ENCODE measurements around the gene ERG. TPM values are rescaled to one million over a fixed set of nuclear protein-coding genes. Genes with fewer than 3 reads are reported as not detected.

Gene ERG
- total RNA-seq, 2 experiments from 2014 or later: not detected

DNA sequence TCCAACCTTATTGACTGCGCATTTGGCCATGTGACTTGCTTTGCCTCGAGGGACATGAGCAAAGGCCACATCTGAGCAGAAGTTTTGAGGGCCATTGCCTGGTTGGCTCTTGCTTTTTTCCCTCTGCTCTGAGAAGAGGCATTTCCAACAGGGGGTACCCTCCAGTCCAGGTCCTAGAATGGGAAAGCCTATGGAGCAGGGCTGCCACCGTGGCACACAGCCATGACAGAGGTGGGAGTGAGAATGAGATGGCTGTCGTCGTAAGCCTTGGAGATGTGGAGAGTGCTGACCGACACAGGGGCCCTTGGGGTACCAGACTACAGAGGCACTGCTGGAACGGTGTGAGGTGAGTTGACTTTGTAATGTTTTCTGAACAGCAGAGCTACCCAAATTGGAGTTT, 138.4 kb downstream of the ERG start:
- no peaks in the 10 kb centered on the region for H3K9me3 ChIP-seq (ENCODE audit: control insufficient read depth in 1 of 2, insufficient read depth in 1 of 2, low read length in 2 of 2)
- no peaks in the 10 kb centered on the region for H3K9me3 Mint-ChIP-seq
- H3K36me3 Mint-ChIP-seq (ENCODE audit: low read depth): no peaks in the 10 kb centered on the region
- intact Hi-C loops (cut with DNase I, micrococcal nuclease): loop anchor here in 1 of 2 experiments (5.0 kb wide), 1 partner anchor 658 kb away; no protein-coding TSS in a partner anchor
- H3K27me3 ChIP-seq (ENCODE audit: control insufficient read depth in 1 of 2, insufficient read depth in 2 of 2, low read length in 2 of 2): no peaks in the 10 kb centered on the region
- no peak overlapping the region for H3K27ac ChIP-seq (ENCODE audit: low read depth in 1 of 2, low read length in 2 of 2)
- TF ChIP-seq, protein P1, sequence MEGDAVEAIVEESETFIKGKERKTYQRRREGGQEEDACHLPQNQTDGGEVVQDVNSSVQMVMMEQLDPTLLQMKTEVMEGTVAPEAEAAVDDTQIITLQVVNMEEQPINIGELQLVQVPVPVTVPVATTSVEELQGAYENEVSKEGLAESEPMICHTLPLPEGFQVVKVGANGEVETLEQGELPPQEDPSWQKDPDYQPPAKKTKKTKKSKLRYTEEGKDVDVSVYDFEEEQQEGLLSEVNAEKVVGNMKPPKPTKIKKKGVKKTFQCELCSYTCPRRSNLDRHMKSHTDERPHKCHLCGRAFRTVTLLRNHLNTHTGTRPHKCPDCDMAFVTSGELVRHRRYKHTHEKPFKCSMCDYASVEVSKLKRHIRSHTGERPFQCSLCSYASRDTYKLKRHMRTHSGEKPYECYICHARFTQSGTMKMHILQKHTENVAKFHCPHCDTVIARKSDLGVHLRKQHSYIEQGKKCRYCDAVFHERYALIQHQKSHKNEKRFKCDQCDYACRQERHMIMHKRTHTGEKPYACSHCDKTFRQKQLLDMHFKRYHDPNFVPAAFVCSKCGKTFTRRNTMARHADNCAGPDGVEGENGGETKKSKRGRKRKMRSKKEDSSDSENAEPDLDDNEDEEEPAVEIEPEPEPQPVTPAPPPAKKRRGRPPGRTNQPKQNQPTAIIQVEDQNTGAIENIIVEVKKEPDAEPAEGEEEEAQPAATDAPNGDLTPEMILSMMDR (IDR thresholded peaks at IDR 0.05): no peak
- ChIA-PET POLR2A (no interaction called here), CTCF (no interaction called here)
- H3K4me3 ChIP-seq (ENCODE audit: low read length): no peak overlapping the region
- ATAC-seq (ENCODE audit: poor library complexity) (no peak), DNase-seq (no peak)
- no peaks in the 10 kb centered on the region for H3K4me1 Mint-ChIP-seq (ENCODE audit: low read depth)
- no peak overlapping the region for H3K4me3 Mint-ChIP-seq
- no peaks in the 10 kb centered on the region for H3K36me3 ChIP-seq (ENCODE audit: insufficient read depth, low read length)
- no peak overlapping the region for H3K27ac Mint-ChIP-seq
- peaks cover 5% of the 10 kb centered on the region for H3K27me3 Mint-ChIP-seq
- H3K4me1 ChIP-seq (ENCODE audit: insufficient read depth, low read length): peaks cover 5% of the 10 kb centered on the region

DNA sequence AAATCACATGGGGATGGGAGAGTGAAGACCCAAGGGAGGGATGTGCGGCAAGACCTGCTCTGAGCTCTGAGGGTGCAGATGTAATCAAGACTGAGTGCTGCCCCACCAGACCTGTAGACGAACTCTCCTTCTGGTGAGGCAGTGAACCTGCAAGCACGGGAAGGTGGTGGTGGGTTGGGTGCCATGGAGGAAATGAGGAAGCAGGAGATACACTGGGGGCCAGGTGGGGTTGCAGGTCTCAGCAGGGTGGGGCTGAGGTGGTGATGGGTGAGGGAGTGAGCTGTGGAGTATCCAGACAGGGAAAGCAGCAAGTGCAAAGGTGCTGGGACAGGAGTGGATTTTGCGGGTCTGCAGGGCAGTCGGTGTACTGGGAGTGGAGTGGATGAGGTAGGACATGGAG, 139.2 kb downstream of the ERG start:
- no peaks in the 10 kb centered on the region for H3K9me3 ChIP-seq (ENCODE audit: control insufficient read depth in 1 of 2, insufficient read depth in 1 of 2, low read length in 2 of 2)
- TF ChIP-seq, protein P1 (IDR thresholded peaks at IDR 0.05): no peak
- H3K36me3 ChIP-seq (ENCODE audit: insufficient read depth, low read length): no peaks in the 10 kb centered on the region
- H3K9me3 Mint-ChIP-seq: no peaks in the 10 kb centered on the region
- H3K36me3 Mint-ChIP-seq (ENCODE audit: low read depth): no peaks in the 10 kb centered on the region
- DNase-seq (no peak), ATAC-seq (ENCODE audit: poor library complexity) (no peak)
- CTCF ChIA-PET: no interaction called here
- no peaks in the 10 kb centered on the region for H3K4me1 Mint-ChIP-seq (ENCODE audit: low read depth)
- peaks cover 5% of the 10 kb centered on the region for H3K4me1 ChIP-seq (ENCODE audit: insufficient read depth, low read length)
- POLR2A ChIA-PET: no interaction called here
- no peak overlapping the region for H3K27ac ChIP-seq (ENCODE audit: low read depth in 1 of 2, low read length in 2 of 2)
- H3K27me3 Mint-ChIP-seq: peaks cover 6% of the 10 kb centered on the region
- H3K27me3 ChIP-seq (ENCODE audit: control insufficient read depth in 1 of 2, insufficient read depth in 2 of 2, low read length in 2 of 2): no peaks in the 10 kb centered on the region
- no peak overlapping the region for H3K4me3 Mint-ChIP-seq
- intact Hi-C loops (cut with DNase I, micrococcal nuclease): loop anchor here in 1 of 2 experiments (5.0 kb wide), 1 partner anchor 657 kb away; no protein-coding TSS in a partner anchor
- no peak overlapping the region for H3K4me3 ChIP-seq (ENCODE audit: low read length)
- no peak overlapping the region for H3K27ac Mint-ChIP-seq

- no peak overlapping the region for H3K27ac Mint-ChIP-seq
- no peaks in the 10 kb centered on the region for H3K9me3 Mint-ChIP-seq
- intact Hi-C loops (cut with DNase I, micrococcal nuclease): loop anchor here in 1 of 2 experiments (5.0 kb wide), 1 partner anchor 656 kb away; no protein-coding TSS in a partner anchor
- no peak overlapping the region for H3K4me3 Mint-ChIP-seq
- DNase-seq (no peak), ATAC-seq (ENCODE audit: poor library complexity) (no peak)
- H3K27me3 ChIP-seq (ENCODE audit: control insufficient read depth in 1 of 2, insufficient read depth in 2 of 2, low read length in 2 of 2): no peaks in the 10 kb centered on the region
- H3K4me3 ChIP-seq (ENCODE audit: low read length): no peak overlapping the region
- ChIA-PET POLR2A (no interaction called here), CTCF (no interaction called here)
- H3K4me1 Mint-ChIP-seq (ENCODE audit: low read depth): no peaks in the 10 kb centered on the region
- no peaks in the 10 kb centered on the region for H3K36me3 ChIP-seq (ENCODE audit: insufficient read depth, low read length)
- TF ChIP-seq, protein P1 (IDR thresholded peaks at IDR 0.05): no peak
- no peaks in the 10 kb centered on the region for H3K9me3 ChIP-seq (ENCODE audit: control insufficient read depth in 1 of 2, insufficient read depth in 1 of 2, low read length in 2 of 2)
- peaks cover 6% of the 10 kb centered on the region for H3K27me3 Mint-ChIP-seq
- peaks cover 5% of the 10 kb centered on the region for H3K4me1 ChIP-seq (ENCODE audit: insufficient read depth, low read length)
- H3K27ac ChIP-seq (ENCODE audit: low read depth in 1 of 2, low read length in 2 of 2): no peak overlapping the region
- no peaks in the 10 kb centered on the region for H3K36me3 Mint-ChIP-seq (ENCODE audit: low read depth)
These were observed 139.6 kb downstream of the ERG start for GRCh38 chr21:38358666-38359065.

All from CD4-positive, alpha-beta T cell (primary cell).